Measurements from ENCODE around the gene PCSK6. TPM values are rescaled to one million over a fixed set of nuclear protein-coding genes. Genes with fewer than 3 reads are reported as not detected.

Gene PCSK6
- polyA plus RNA-seq, 3 donors, result 0.05 to 0.10 TPM; not detected in 1

DNA sequence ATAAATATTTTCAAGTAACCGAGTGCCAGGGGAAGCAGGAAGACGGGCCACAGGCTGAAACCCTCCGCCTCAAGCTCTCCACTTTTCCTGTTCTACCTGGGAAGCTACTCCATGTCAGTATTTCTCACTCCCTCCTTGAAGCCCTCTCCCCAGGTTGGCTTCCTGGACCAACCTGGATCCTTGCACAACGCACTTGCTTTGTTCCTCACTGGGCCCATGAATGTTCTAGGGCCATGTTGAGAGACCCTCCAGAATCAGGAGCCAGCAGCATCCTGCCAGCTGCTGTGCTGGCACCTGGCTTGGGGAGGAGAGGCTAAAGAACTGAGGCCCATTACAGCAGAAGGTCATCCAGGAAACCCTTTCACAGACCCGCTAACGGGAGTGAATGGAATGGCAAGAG is 115.2 kb downstream of the PCSK6 start:
- WGBS (ENCODE audit: insufficient coverage), result 94% methylated on average over 6 of the region's 6 CpGs
- Mint-ChIP-seq H3K27me3 (ENCODE audit: low read depth in 3 of 3) (peaks cover 10 to 17% (median 15%) of the 10 kb centered on the region in 3 donors), H3K4me3 (no peak overlapping the region)

DNA sequence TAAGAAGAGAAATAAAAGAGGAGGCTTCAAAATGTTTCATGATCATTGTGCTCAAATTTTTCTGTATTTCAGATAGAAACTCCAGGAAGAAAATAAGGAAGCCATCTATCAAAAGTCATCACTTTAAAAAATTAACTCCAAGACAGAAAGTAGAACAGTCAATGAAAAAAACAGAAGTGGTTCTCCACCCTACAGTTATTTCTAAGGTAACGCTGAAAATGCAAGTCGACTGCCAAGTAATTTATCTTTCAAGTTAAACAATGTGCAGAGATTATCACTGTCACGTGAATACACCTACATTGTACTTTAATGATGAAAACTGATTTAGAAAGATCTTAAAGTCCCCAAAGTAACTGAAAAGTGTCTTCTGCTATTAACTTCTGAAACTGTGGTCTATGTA is 115.9 kb downstream of the PCSK6 start:
- H2AFZ ChIP-seq (ENCODE audit: insufficient read depth, low read depth, low read length, poor library complexity, severe bottlenecking), result no peak overlapping the region
- no peaks in the 10 kb centered on the region for H3K36me3 ChIP-seq (replicated peaks in 1 of 2; ENCODE audit: control insufficient read depth in 1 of 2, insufficient read depth in 2 of 2, low read length in 2 of 2)
- no peaks in the 10 kb centered on the region for H3K36me3 Mint-ChIP-seq
- H3K9me3 ChIP-seq (replicated peaks in 1 of 2; ENCODE audit: control insufficient read depth in 1 of 2, insufficient read depth in 1 of 2, low read length in 2 of 2), result no peaks in the 10 kb centered on the region
- H3K79me2 ChIP-seq (ENCODE audit: insufficient read depth, low read length), result no peaks in the 10 kb centered on the region
- WGBS (ENCODE audit: insufficient coverage), result no CpG with 5 or more reads among the region's 3 CpGs
- no peaks in the 10 kb centered on the region for H3K9me3 Mint-ChIP-seq
- H3K4me1 ChIP-seq (ENCODE audit: control insufficient read depth in 1 of 2, insufficient read depth in 2 of 2, low read length in 2 of 2), result no peaks in the 10 kb centered on the region
- no peaks in the 10 kb centered on the region for H4K20me1 ChIP-seq (ENCODE audit: insufficient read depth, low read length)
- no peak overlapping the region for H3K27ac Mint-ChIP-seq
- peaks cover 10 to 17% (median 15%) of the 10 kb centered on the region in 3 donors for H3K27me3 Mint-ChIP-seq (ENCODE audit: low read depth in 3 of 3)
- intact Hi-C loops (cut with micrococcal nuclease), result no loop called here
- TF ChIP-seq, protein P1, sequence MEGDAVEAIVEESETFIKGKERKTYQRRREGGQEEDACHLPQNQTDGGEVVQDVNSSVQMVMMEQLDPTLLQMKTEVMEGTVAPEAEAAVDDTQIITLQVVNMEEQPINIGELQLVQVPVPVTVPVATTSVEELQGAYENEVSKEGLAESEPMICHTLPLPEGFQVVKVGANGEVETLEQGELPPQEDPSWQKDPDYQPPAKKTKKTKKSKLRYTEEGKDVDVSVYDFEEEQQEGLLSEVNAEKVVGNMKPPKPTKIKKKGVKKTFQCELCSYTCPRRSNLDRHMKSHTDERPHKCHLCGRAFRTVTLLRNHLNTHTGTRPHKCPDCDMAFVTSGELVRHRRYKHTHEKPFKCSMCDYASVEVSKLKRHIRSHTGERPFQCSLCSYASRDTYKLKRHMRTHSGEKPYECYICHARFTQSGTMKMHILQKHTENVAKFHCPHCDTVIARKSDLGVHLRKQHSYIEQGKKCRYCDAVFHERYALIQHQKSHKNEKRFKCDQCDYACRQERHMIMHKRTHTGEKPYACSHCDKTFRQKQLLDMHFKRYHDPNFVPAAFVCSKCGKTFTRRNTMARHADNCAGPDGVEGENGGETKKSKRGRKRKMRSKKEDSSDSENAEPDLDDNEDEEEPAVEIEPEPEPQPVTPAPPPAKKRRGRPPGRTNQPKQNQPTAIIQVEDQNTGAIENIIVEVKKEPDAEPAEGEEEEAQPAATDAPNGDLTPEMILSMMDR (IDR thresholded peaks at IDR 0.05), result no peak
- no peak for DNase-seq
- H3K4me3 Mint-ChIP-seq, result no peak overlapping the region
- peaks cover 8% of the 10 kb centered on the region for H3K4me1 Mint-ChIP-seq
- no peak overlapping the region for H3K4me2 ChIP-seq (replicated peaks; ENCODE audit: extremely low read depth, low read length, poor library complexity, severe bottlenecking)
- no peak overlapping the region for H3K9ac ChIP-seq (ENCODE audit: insufficient read depth, low read length, poor library complexity, severe bottlenecking)
- H3K27ac ChIP-seq (ENCODE audit: low read depth in 1 of 2, low read length in 2 of 2), result no peak overlapping the region
- no peak overlapping the region for H3K4me3 ChIP-seq (replicated peaks in 1 of 3; ENCODE audit: low read depth in 2 of 3, low read length in 3 of 3)
- H3K27me3 ChIP-seq (ENCODE audit: control insufficient read depth in 2 of 2, insufficient read depth in 2 of 2, low read length in 2 of 2), result no peaks in the 10 kb centered on the region

More for the DNA sequence above, 115.2 kb downstream of the PCSK6 start:
- Mint-ChIP-seq H3K4me1 (peaks cover 8% of the 10 kb centered on the region), H3K36me3 (no peaks in the 10 kb centered on the region), H3K27ac (no peak overlapping the region), H3K9me3 (no peaks in the 10 kb centered on the region)
- H3K9ac ChIP-seq (ENCODE audit: insufficient read depth, low read length, poor library complexity, severe bottlenecking), result no peak overlapping the region
- TF ChIP-seq, protein P1 (IDR thresholded peaks at IDR 0.05), result no peak
- H3K4me3 ChIP-seq (replicated peaks in 1 of 3; ENCODE audit: low read depth in 2 of 3, low read length in 3 of 3), result no peak overlapping the region
- no peak overlapping the region for H2AFZ ChIP-seq (ENCODE audit: insufficient read depth, low read depth, low read length, poor library complexity, severe bottlenecking)
- H4K20me1 ChIP-seq (ENCODE audit: insufficient read depth, low read length), result no peaks in the 10 kb centered on the region
- H3K27ac ChIP-seq (ENCODE audit: low read depth in 1 of 2, low read length in 2 of 2), result no peak overlapping the region
- H3K4me1 ChIP-seq (ENCODE audit: control insufficient read depth in 1 of 2, insufficient read depth in 2 of 2, low read length in 2 of 2), result no peaks in the 10 kb centered on the region
- H3K4me2 ChIP-seq (replicated peaks; ENCODE audit: extremely low read depth, low read length, poor library complexity, severe bottlenecking), result no peak overlapping the region
- H3K27me3 ChIP-seq (ENCODE audit: control insufficient read depth in 2 of 2, insufficient read depth in 2 of 2, low read length in 2 of 2), result no peaks in the 10 kb centered on the region
- DNase-seq, result no peak
- intact Hi-C loops (cut with micrococcal nuclease), result no loop called here
- no peaks in the 10 kb centered on the region for H3K36me3 ChIP-seq (replicated peaks in 1 of 2; ENCODE audit: control insufficient read depth in 1 of 2, insufficient read depth in 2 of 2, low read length in 2 of 2)
- H3K9me3 ChIP-seq (replicated peaks in 1 of 2; ENCODE audit: control insufficient read depth in 1 of 2, insufficient read depth in 1 of 2, low read length in 2 of 2), result no peaks in the 10 kb centered on the region
- no peaks in the 10 kb centered on the region for H3K79me2 ChIP-seq (ENCODE audit: insufficient read depth, low read length)

Measured in CD14-positive monocyte (primary cell).